Stimulated activated CD4-positive, alpha-beta T cell treated with anti-CD3 and anti-CD28 coated beads, TNF-alpha, amount 100 ng/mL, for 48 hours (primary cell): ENCODE results near the gene RASGRP2.

ENCODE experiments used
- DNase-seq, 3 donors: peaks; one replicate each; pipeline ENCODE4 v3.0.0-alpha.2; 2020; ENCODE audit warnings: low read depth in 3 of 3

Gene RASGRP2

DNA sequence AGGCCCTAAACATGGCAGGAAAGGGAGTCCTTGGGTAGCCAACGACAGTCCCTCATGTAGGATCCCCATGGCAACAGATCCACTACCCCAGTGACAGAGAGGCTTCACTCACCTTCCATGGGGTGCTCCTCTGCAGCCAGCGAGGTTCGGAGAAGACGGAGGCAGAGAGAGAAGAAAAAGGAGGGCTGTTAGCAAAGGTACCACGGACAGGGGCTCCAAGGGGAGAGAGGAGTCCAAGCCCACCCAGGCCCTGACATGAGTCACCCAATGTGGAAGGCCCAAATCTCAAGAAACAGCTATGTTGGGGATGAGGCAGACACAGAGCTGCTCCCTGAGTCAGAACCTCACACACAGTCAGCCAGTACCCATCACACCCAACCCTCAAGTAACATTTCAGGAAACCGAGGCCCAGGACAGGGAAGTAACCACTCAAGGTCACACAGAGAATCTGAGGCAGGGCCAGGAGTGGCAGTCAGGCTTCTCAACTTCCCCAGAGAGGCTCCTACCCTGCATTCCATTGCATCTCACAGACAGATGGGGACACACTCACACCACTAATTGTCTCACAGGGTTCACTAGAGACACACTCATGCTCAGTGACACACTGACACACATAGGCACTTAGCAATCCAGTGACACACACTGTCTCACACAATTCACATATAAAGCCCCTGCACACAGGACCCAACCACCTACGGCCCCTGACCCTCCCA is 46.1 kb downstream of the RASGRP2 start:
- DNase-seq: no peak

DNA sequence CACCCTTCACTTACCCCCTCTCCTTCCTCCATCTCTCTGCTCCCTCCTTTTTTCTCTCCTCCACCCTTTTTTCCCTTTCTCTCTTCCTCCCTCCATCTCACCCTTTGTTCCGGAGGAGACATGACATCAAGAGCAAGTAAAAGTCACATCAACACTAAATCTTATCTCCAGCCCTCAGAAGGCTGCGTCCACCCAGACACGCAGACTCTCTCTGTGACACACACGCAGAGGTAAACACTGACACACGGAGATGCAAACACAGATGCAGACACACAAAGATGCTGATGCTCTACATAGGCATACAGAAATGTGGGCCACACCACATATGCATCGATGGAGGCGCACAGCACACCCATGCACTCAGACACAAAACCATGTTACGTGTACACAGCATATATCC is 47.9 kb downstream of the RASGRP2 start:
- DNase-seq: no peak

GRCh38 chr11:64695548-64695947 is 48.4 kb downstream of the RASGRP2 start:
- DNase-seq: no peak

GRCh38 chr11:64694821-64695365 is 49.0 kb downstream of the RASGRP2 start:
- no peak for DNase-seq

DNA sequence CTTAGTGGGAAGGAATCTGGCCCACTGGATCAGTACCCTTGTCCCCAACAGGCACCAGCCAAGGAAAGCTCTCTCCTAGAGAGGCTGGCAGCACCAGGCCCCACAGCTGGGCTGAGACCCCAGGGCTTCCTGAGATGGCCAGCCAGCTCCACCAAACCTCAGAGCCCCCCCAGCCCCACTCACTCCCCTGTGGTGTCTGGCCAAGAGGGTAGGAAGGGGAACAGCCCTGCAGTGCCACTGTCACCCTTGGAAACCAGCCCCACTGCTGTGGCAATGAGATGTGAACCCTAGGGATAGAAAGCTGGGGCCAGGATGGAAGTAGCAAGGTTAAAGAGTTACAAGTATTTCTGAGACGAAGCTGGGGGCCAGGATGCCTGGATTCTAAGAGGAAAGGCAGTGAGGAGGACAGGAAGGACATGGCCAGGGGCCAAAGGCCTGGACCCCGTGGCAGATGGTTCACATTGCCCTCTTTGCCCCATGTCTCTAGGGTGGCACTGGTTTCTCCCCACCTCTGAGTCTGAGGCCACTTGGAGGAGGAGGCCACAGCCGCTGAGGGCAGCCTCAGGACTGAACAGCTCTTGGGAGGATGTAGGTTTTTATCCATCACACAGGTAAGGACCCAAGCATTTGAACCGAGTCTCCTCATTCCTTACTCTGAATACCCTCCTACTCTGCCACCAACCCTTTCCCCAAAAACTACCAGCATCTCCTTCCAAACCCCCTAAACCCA is 49.8 kb downstream of the RASGRP2 start:
- no peak for DNase-seq

- DNase-seq: no peak
Measured at GRCh38 chr11:64692764-64693331, 51.1 kb downstream of the RASGRP2 start.

DNA sequence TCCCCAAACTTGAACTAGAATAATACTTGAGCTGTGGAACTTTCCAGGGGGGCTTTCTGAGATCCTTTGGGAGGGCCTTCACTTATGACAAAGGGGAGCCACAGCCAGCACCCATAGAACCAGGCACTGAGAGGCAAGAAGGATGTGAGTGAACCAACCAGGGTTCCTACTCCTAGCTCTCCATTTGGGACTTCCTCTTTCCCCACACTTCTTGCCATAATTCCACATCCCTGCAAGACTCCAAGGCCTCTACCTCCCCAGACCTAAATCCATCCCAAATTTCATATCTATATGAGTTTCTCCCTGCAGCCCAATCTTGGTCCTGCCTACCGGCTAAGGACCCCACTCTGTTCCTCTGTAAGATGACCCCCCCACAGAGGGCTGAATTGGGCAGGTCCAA is 52.4 kb downstream of the RASGRP2 start:
- no peak for DNase-seq

GRCh38 chr11:64690235-64690634 is 53.7 kb downstream of the RASGRP2 start:
- no peak for DNase-seq

- peak; percentile 81 to 96 (median 88) for DNase-seq
Measured at GRCh38 chr11:64688534-64688982, 55.4 kb downstream of the RASGRP2 start.

- DNase-seq: no peak
Measured at GRCh38 chr11:64687643-64688533, 56.1 kb downstream of the RASGRP2 start.

GRCh38 chr11:64687204-64687603 is 56.7 kb downstream of the RASGRP2 start:
- no peak for DNase-seq

DNA sequence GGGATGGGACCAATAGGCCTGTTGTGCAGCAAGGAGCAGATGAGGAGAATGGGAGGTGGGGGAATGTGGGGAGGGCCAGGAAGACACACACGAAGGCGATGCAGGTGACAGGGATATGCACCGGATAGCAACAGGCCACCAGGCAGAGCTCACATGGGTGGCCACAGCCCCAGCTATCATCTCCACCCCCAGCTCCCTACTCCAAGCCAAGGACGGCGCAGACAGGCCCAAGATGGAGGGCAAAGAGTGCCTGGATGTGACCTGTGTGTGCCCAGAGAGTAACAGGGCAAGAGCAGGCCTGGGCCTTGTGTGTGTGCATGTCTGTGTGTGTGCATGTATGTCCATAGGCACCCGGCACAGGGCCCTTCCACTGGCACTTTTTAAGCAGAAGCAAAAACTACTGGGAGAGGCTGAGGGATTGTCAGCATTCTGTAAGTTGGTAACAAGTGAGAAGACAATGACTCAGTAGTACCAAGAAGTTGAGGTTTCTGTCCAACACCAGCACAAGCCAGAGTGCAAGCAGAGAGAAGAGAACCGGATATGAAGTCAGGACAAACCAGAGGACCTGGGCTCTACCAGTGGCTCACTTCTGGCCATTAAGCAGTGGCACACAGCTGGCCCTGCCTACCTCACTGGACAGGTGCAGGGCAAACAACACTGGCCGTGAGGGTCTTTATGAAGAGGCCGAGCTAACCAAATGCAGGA is 57.3 kb downstream of the RASGRP2 start:
- DNase-seq: no peak

- DNase-seq: no peak
Measured at GRCh38 chr11:64685536-64685935, 58.4 kb downstream of the RASGRP2 start.

- no peak for DNase-seq
Measured at GRCh38 chr11:64684357-64684756, 59.6 kb downstream of the RASGRP2 start.

- no peak for DNase-seq
Measured at GRCh38 chr11:64681171-64681570, 62.8 kb downstream of the RASGRP2 start.

DNA sequence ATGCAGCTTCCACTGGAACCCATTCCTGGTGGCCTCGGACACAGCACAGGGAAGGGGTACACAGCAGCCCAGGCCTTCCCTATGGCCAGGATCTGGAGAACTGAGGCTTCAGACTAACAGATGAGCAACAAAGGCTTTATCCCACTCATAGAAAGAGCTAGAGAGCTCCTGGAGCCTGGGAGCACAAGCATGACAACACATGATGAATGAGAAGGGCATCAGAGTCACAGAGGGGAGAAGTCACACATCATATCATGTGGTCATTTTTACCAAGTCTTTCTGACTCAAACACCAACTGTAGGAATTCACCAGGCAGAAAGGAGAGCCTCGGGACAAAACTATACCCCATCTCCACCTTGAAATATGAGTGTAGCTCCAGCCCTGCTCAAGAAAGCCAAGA is 64.1 kb downstream of the RASGRP2 start:
- no peak for DNase-seq

- no peak for DNase-seq
Measured at GRCh38 chr11:64677441-64678023, 66.4 kb downstream of the RASGRP2 start.
